Occipital lobe (tissue), 2 donors: ENCODE data around the gene TIMM10. TPM values are rescaled to one million over a fixed set of nuclear protein-coding genes. Genes with fewer than 3 reads are reported as not detected.
"Not testable (repeated sequence)": the region's sequence is repeated elsewhere in the genome, so short reads cannot be mapped to it uniquely, and the experiment has no call there.

Source experiments
- DNase-seq: peaks from one replicate; lab custom pipeline; 2025; lab: John Stamatoyannopoulos, UW
- total RNA-seq: library from RNA; depleted of rRNA; stranded (reverse); fragments of >200 nt; gene quantifications from one replicate; pipeline ENCODE4 v1.2.3, GENCODE V29; 2014

TIMM10 gene
- total RNA-seq, 1 donor from 2014 or later: 33.1 TPM

GRCh38 chr11:57542582-57542981, 12.0 kb upstream of the TIMM10 start:
- no peak for DNase-seq

GRCh38 chr11:57541169-57541568, 10.6 kb upstream of the TIMM10 start:
- DNase-seq: no peak

GRCh38 chr11:57539342-57539741, 8.8 kb upstream of the TIMM10 start:
- DNase-seq: no peak

- no peak for DNase-seq
These were observed 6.5 kb upstream of the TIMM10 start, which contains the start of gene SMTNL1 for GRCh38 chr11:57536947-57537619. TSS of gene SMTNL1 (plus strand) at chr11:57537595. CDS start at chr11:57542643, 5,048 bp downstream.

GRCh38 chr11:57534449-57534848, 3.9 kb upstream of the TIMM10 start:
- DNase-seq: not testable (repeated sequence)

- DNase-seq: no peak
These were observed 349 bp downstream of the TIMM10 start for GRCh38 chr11:57530215-57530595.

GRCh38 chr11:57529012-57529411, 1.5 kb downstream of the TIMM10 start:
- no peak for DNase-seq

GRCh38 chr11:57527056-57527631, 3.4 kb downstream of the TIMM10 start:
- peak; percentile 10 for DNase-seq

- no peak for DNase-seq
These were observed 7.1 kb downstream of the TIMM10 start for GRCh38 chr11:57523419-57523818.

- no peak for DNase-seq
These were observed 9.4 kb downstream of the TIMM10 start for GRCh38 chr11:57521116-57521515.

GRCh38 chr11:57516061-57516443, 14.5 kb downstream of the TIMM10 start:
- no peak for DNase-seq

GRCh38 chr11:57515332-57516060, 15.1 kb downstream of the TIMM10 start, which contains the start of gene SLC43A1:
TSS of gene SLC43A1 (minus strand) at chr11:57515702. CDS start at chr11:57514111, 1,591 bp downstream.
- no peak for DNase-seq

GRCh38 chr11:57514538-57515331, 15.8 kb downstream of the TIMM10 start:
- DNase-seq: peak; percentile 17

GRCh38 chr11:57513911-57514537, 16.5 kb downstream of the TIMM10 start:
- DNase-seq: no peak

- no peak for DNase-seq
These were observed 17.1 kb downstream of the TIMM10 start for GRCh38 chr11:57513452-57513795.

- no peak for DNase-seq
These were observed 17.7 kb downstream of the TIMM10 start for GRCh38 chr11:57512646-57513451.

GRCh38 chr11:57511741-57512430, 18.7 kb downstream of the TIMM10 start:
- no peak for DNase-seq

- DNase-seq: no peak
These were observed 22.0 kb downstream of the TIMM10 start for GRCh38 chr11:57508341-57509170.

- no peak for DNase-seq
These were observed 24.0 kb downstream of the TIMM10 start for GRCh38 chr11:57506522-57506921.
